GM20000 (cell line): ENCODE results near the gene DUSP3.

ENCODE experiments used
- DNase-seq: peaks from one replicate; pipeline ENCODE4 v3.0.0; 2012; ENCODE audit warnings: low spot score
- TF ChIP-seq, protein P1 (sequence below): IDR thresholded peaks from 2 replicates; pipeline ENCODE4 v1.5.1; 2012; ENCODE audit warnings: mild to moderate bottlenecking, control low read depth; ENCODE audit errors: extremely low read depth, missing control alignments

Gene DUSP3

DNA sequence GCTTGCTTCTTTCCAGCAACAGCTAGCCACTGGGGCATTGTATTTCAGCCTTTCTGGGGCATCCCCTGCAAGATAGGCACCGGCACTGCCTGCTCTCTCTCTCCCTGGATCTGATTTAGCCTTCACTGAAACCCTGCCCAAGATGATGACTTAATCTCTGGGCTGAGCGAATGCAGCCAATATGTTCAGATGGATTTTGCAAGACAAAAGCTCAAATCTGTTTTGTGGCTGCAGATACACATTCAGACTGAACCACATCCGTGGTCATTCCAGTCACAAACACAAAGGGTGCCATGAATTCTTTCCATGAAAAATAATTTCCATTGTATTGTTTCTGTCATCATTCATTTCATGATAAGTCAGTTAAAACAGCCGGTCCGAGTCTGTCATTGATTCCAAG, 44.4 kb downstream of the DUSP3 start:
- no peak for DNase-seq
- TF ChIP-seq, protein P1, sequence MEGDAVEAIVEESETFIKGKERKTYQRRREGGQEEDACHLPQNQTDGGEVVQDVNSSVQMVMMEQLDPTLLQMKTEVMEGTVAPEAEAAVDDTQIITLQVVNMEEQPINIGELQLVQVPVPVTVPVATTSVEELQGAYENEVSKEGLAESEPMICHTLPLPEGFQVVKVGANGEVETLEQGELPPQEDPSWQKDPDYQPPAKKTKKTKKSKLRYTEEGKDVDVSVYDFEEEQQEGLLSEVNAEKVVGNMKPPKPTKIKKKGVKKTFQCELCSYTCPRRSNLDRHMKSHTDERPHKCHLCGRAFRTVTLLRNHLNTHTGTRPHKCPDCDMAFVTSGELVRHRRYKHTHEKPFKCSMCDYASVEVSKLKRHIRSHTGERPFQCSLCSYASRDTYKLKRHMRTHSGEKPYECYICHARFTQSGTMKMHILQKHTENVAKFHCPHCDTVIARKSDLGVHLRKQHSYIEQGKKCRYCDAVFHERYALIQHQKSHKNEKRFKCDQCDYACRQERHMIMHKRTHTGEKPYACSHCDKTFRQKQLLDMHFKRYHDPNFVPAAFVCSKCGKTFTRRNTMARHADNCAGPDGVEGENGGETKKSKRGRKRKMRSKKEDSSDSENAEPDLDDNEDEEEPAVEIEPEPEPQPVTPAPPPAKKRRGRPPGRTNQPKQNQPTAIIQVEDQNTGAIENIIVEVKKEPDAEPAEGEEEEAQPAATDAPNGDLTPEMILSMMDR: no peak

DNA sequence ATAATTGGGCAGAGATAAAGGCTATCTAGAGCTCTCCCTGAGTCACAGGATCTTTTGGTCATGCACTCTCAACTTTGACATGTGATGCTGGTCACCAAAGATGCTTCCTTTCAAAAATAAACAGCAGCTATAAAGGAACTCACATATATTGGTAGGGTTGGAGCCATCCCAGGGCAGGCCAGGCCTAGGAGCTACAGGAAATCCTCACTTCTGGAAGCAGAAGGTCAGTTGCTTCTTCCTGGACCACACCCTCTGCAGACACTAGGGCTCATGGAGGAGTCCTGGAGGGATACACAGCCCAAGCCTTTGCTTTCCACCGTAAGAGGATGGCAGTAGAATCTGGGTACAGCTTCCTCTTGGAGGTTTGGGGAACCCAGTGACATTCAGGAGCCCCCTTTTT, 44.8 kb downstream of the DUSP3 start:
- TF ChIP-seq, protein P1: no peak
- DNase-seq: no peak

DNA sequence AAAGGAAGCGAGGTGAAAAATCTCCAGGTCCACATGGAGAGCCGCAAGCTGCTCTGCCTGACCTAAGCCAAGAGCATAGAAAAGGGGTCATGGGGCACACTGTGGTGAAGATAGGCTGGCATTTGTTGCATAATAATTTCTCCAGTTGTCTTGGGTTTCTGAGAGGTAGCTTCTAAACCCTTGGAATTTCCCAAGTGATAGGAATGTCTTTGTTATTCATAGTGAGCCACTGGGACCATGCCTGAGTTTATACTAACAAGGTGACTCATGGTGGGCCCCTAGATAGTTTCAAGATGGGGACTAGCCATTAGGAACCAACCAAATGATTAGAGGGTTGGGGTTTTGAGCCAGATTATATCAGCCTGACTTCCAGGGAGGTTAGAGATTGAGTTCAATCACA, 45.8 kb downstream of the DUSP3 start:
- no peak for DNase-seq
- TF ChIP-seq, protein P1: no peak

DNA sequence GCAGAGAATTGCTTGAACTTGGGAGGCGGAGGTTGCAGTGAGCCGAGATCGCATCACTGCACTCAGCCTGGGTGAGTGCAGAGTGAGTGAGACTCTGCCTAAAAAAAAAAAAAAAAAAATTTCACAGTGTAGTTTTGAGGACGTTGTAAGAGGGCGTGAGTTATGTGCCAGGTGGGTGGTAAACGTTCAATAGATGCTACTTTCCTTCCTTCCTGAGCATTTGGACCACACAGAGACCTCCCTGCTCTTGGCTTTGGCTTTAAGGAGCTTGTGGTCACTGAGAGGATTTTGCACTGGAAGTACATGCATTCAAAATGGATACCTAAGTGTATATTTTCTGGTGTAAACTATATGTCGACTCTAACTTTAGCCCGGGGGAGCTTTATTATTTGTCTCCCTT, 50.7 kb downstream of the DUSP3 start:
- DNase-seq: no peak
- TF ChIP-seq, protein P1: no peak

DNA sequence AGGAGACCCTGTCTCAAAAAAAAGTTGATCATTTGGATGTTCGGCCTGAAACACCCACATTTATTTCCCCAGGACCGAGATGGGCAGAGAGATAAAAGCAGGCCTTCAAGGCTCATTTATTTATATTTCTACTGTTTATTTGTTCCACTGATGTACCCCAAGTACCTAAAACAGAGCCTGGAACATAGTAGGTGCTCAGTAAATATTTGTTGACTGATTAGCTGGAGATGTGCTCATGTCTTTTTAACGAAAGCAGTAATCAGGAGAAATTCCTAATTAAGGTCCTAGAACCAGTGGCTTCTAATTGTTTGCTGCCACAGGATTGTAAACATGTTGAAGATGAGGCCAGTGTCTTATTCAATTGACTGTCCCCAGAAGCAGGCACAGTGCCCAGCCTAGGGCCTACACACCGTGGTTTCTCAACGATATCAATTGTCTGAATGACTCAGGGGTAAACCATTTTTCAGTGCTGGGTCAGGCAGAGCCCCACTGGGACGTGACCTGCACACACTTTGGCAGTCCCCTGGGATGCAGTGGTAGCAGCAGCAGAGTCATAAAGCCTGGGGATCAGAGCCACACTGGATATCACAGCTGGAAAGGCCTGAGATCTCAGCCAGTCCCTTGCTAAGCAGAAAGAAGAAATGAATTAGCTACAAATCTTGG, 54.9 kb downstream of the DUSP3 start:
- no peak for DNase-seq
- TF ChIP-seq, protein P1: no peak

DNA sequence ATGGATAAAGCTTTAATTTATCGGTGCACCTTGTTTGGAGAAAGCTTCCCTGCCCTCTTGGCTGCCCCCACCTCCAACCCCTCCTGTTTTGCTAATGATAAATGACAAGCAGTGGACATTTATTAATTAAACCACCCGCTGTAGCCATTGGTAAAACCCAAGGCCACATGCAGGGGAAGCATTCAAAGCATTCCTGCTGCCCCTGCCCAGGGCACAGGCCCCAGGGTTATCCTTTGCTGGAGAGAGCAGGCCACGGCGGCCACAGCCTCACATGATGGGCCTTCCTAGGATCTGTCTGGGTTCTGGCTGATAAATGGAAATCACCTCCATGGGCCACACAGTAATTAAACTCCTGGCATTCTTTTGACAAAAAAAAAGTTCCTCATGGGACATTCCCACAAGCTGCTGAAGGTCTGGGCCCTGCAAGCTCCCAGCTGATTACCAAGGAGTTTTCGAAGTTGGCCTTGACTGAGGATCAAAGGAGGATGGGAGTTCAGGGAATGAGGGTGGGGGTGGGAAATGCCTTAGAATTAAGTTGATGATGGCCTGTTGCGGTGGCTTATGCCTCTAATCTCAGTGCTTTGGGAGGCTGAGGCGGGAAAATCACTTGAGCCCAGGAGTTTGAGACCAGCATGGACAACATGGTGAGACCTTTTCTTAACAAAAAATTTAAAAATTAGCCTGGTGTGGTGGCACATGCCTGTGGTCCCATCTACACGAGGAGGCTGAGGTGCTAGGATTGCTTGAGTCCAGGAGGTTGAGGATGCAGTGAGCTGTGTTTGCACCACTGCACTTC, 55.7 kb downstream of the DUSP3 start:
- TF ChIP-seq, protein P1: no peak
- no peak for DNase-seq

DNA sequence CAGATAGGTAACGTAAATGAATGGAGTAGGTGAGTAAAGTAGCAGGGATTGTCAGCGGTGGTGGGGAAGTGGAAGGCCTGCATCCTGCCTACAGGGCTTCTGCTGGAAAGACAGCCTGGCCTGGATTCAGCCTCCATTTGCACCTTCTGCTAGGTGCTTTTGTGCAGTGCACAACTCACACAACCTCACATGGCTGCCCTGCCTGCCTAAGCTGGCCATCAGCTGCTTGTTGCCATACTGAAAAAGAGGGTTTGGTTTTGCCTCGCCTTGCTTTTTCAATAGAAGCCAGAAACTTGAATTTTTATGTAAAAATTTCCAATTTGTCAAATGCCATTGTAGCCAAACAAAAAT, 56.5 kb downstream of the DUSP3 start:
- TF ChIP-seq, protein P1: no peak
- DNase-seq: no peak
